ENCODE results near the gene PTPN6. TPM values are rescaled to one million over a fixed set of nuclear protein-coding genes. Genes with fewer than 3 reads are reported as not detected.

PTPN6 gene
- total RNA-seq, 2 donors from 2014 or later = 35.7 to 68.0 TPM

DNA sequence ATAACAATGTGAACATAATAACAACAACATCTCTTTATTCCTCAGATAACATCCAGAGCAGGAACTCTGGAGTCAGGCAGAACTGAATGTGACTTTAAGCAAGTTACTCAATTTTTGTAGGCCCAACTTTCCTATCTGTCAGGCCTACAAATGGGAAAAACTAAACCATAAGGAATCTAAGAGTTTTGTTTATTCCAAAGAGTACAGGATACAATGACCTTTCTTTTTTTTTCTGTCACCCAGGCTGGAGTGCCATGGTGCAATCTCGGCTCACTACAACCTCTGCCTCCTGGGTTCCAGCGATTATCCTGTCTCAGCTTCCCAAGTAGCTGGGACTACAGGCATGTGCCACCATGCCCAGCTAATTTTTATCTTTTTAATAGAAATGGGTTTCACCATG, 57.7 kb downstream of the PTPN6 start:
- H3K27me3 Mint-ChIP-seq (ENCODE audit: insufficient read depth) = no peaks in the 10 kb centered on the region
- H3K9ac ChIP-seq (ENCODE audit: extremely low read depth, low read length, poor library complexity, severe bottlenecking) = no peak overlapping the region
- no peak for TF ChIP-seq CTCF (conservative IDR thresholded peaks at IDR 0.05)
- H3K27me3 ChIP-seq (ENCODE audit: control insufficient read depth, insufficient read depth, low read length, poor library complexity, severe bottlenecking) = no peaks in the 10 kb centered on the region
- H3K36me3 ChIP-seq (ENCODE audit: control insufficient read depth, insufficient read depth, low read length) = peaks cover 42% of the 10 kb centered on the region
- peaks cover 8% of the 10 kb centered on the region for H3K4me1 ChIP-seq (ENCODE audit: control insufficient read depth, insufficient read depth, low read length)
- no peak overlapping the region for H3K4me3 Mint-ChIP-seq
- no peak overlapping the region for H3K4me3 ChIP-seq (ENCODE audit: low read length)
- H3K9me3 ChIP-seq (ENCODE audit: control insufficient read depth, low read length) = no peaks in the 10 kb centered on the region
- H3K36me3 Mint-ChIP-seq (ENCODE audit: low read depth) = peaks cover 20% of the 10 kb centered on the region
- WGBS, 2 experiments (ENCODE audit: insufficient coverage in 1 of 2, insufficient read length in 1 of 2) = 93% methylated on average over 2 of the region's 2 CpGs
- no peaks in the 10 kb centered on the region for H3K4me1 Mint-ChIP-seq
- DNase-seq = no peak
- H3K27ac Mint-ChIP-seq = no peak overlapping the region
- no peak overlapping the region for H3K27ac ChIP-seq (ENCODE audit: low read depth, low read length)
- H3K9me3 Mint-ChIP-seq = no peaks in the 10 kb centered on the region

DNA sequence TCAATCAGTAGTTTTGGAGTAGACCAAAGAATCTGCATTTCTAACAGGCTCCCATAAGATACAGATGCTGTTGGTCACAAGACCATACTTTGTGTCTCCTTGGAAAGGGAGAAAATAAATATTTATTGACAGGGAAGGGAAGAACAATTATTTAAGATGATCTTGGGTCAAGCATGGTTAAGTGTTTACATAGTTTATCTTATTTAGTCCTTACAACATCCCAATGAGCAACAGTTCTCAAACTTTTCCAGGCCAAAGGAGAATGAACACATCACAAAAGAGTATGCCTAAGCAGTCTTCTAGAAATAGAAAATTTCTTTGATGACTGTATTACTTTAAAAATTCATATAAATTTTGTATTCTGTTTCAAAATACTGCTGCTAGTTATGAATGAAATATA, 58.4 kb downstream of the PTPN6 start:
- peaks cover 17% of the 10 kb centered on the region for H3K36me3 Mint-ChIP-seq (ENCODE audit: low read depth)
- Histone ChIP-seq H3K27me3 (ENCODE audit: control insufficient read depth, insufficient read depth, low read length, poor library complexity, severe bottlenecking) (no peaks in the 10 kb centered on the region), H3K4me1 (ENCODE audit: control insufficient read depth, insufficient read depth, low read length) (peaks cover 8% of the 10 kb centered on the region), H3K9ac (ENCODE audit: extremely low read depth, low read length, poor library complexity, severe bottlenecking) (no peak overlapping the region), H3K36me3 (ENCODE audit: control insufficient read depth, insufficient read depth, low read length) (peaks cover 36% of the 10 kb centered on the region), H3K27ac (ENCODE audit: low read depth, low read length) (no peak overlapping the region), H3K4me3 (ENCODE audit: low read length) (no peak overlapping the region), H3K9me3 (ENCODE audit: control insufficient read depth, low read length) (no peaks in the 10 kb centered on the region)
- H3K27me3 Mint-ChIP-seq (ENCODE audit: insufficient read depth) = no peaks in the 10 kb centered on the region
- no peak for TF ChIP-seq CTCF (conservative IDR thresholded peaks at IDR 0.05)
- H3K27ac Mint-ChIP-seq = no peak overlapping the region
- no peak for DNase-seq
- H3K9me3 Mint-ChIP-seq = no peaks in the 10 kb centered on the region
- no peak overlapping the region for H3K4me3 Mint-ChIP-seq
- no peaks in the 10 kb centered on the region for H3K4me1 Mint-ChIP-seq

Small RNA genes within 50 kb of the gene (microRNA-seq; reads per million reads assigned to microRNA genes)
- gene MIR141 (ENCODE audit: borderline microRNAs expressed) (444 reads per million, percentile 90 among the genes with 10 or more reads in this experiment), gene MIR200C (ENCODE audit: borderline microRNAs expressed) (3,529 reads per million, percentile 97 among the genes with 10 or more reads in this experiment)

Other genes with a start within 250 kb of the PTPN6 start
- 10 to 100 TPM; 43.3 to 69.2 TPM for gene COPS7A, start 227.3 kb upstream of the PTPN6 start, total RNA-seq
- 100 to 1,000 TPM; 219 to 393 TPM for gene MLF2, start 198.2 kb upstream of the PTPN6 start, total RNA-seq
- gene PTMS, start 185.0 kb upstream of the PTPN6 start, total RNA-seq = 100 to 1,000 TPM; 637 to 888 TPM
- gene LAG3, start 178.8 kb upstream of the PTPN6 start, total RNA-seq = 1 to 10 TPM; 1.9 to 7.3 TPM
- 1 to 10 TPM in 1 of 2 donors, under 1 TPM in 1; 0.77 to 1.3 TPM for gene CD4, start 161.8 kb upstream of the PTPN6 start, total RNA-seq
- gene GPR162, start 129.5 kb upstream of the PTPN6 start, total RNA-seq = 10 to 100 TPM; 14.7 to 15.0 TPM
- 10 to 100 TPM; 58.4 to 63.1 TPM for gene P3H3, start 122.9 kb upstream of the PTPN6 start, total RNA-seq
- gene GNB3, start 110.4 kb upstream of the PTPN6 start, total RNA-seq = 10 to 100 TPM; 10.0 to 17.1 TPM
- 10 to 100 TPM; 53.1 to 63.9 TPM for gene CDCA3, start 100.1 kb upstream of the PTPN6 start, total RNA-seq
- gene USP5, start 99.2 kb upstream of the PTPN6 start, total RNA-seq = 100 to 1,000 TPM; 120 to 257 TPM
- 1,000 to 10,000 TPM in 1 of 2 donors, 100 to 1,000 TPM in 1; 805 to 1,294 TPM for gene TPI1, start 83.8 kb upstream of the PTPN6 start, total RNA-seq
- gene SPSB2, start 78.1 kb upstream of the PTPN6 start, total RNA-seq = 10 to 100 TPM; 34.6 to 36.5 TPM
- gene LRRC23, start 46.5 kb upstream of the PTPN6 start, total RNA-seq = 10 to 100 TPM in 1 of 2 donors, 1 to 10 TPM in 1; 7.8 to 11.5 TPM
- 100 to 1,000 TPM; 104 to 139 TPM for gene ENO2, start 36.8 kb upstream of the PTPN6 start, total RNA-seq
- 100 to 1,000 TPM; 111 to 244 TPM for gene ATN1, start 23.4 kb upstream of the PTPN6 start, total RNA-seq
- not detected for gene RNU7-1, start 7.5 kb upstream of the PTPN6 start, total RNA-seq
- 100 to 1,000 TPM; 141 to 257 TPM for gene C12orf57, start 7.3 kb upstream of the PTPN6 start, total RNA-seq
- 100 to 1,000 TPM; 260 to 512 TPM for gene PHB2, start 19.3 kb downstream of the PTPN6 start, total RNA-seq
- gene EMG1, start 19.6 kb downstream of the PTPN6 start, total RNA-seq = 100 to 1,000 TPM in 1 of 2 donors, 10 to 100 TPM in 1; 61.1 to 115 TPM
- 10 to 100 TPM; 33.6 to 86.7 TPM for gene LPCAT3, start 67.1 kb downstream of the PTPN6 start, total RNA-seq
- gene C1S, start 109.4 kb downstream of the PTPN6 start, total RNA-seq = 10 to 100 TPM; 13.4 to 14.3 TPM
- 1 to 10 TPM; 3.9 TPM for gene C1R, start 141.1 kb downstream of the PTPN6 start, total RNA-seq
- gene C1RL, start 157.9 kb downstream of the PTPN6 start, total RNA-seq = 10 to 100 TPM; 32.5 to 46.4 TPM
- gene RBP5, start 177.5 kb downstream of the PTPN6 start, total RNA-seq = 10 to 100 TPM; 19.3 to 31.2 TPM
- 100 to 1,000 TPM in 1 of 2 donors, 10 to 100 TPM in 1; 69.7 to 135 TPM for gene CLSTN3, start 179.0 kb downstream of the PTPN6 start, total RNA-seq
- gene PEX5, start 238.3 kb downstream of the PTPN6 start, total RNA-seq = 100 to 1,000 TPM in 1 of 2 donors, 10 to 100 TPM in 1; 73.5 to 106 TPM

Data from endodermal cell (in vitro differentiated cells).